ENCODE measurements around the gene ZPR1. TPM values are rescaled to one million over a fixed set of nuclear protein-coding genes. Genes with fewer than 3 reads are reported as not detected.
A peak's percentile ranks its signal among the peaks of the same experiment; 100 is the strongest.

ZPR1 gene
- total RNA-seq, 1 donor from 2014 or later, result 79.1 TPM

DNA sequence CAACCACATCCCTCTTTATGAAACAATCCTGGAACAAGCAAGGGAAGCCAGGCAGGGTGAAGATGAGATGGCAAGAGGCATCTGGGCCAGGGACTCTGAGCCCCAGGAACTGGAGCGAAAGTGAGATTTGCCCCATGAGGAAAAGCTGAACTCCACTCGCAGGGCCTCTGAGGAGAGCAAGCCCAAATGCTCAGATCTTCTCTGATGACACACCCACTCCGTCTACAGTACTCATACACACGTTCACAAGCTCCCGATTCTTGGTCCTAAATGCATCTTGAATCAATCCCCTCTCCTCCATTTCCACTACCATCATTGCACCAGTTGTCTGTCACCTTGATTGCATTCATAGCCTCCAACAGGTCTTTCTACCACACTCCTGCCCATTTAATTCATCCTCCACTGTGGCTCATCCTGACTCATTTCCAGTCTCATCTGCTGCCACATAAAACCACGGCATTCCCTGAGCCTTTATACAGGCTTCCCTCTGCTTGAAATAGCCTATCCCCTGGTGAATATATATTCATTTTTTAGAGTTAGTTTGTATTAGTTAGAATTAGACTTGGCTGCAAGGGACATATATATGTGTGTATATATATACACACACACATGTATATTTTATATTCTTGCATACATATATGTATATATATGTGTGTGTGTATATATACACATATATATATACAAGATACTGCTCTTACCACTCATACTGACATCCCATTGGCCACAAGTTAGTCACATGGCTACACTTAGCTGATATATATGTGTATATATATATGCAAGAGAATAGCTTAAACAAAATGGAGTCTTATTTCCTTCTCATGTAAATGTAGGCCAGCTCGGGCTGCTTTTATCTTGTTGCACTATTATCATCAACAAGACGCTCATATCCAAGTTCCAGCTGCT lies 5.3 kb upstream of the ZPR1 start:
- DNase-seq (ENCODE audit: low spot score), result peak; percentile 24

DNA sequence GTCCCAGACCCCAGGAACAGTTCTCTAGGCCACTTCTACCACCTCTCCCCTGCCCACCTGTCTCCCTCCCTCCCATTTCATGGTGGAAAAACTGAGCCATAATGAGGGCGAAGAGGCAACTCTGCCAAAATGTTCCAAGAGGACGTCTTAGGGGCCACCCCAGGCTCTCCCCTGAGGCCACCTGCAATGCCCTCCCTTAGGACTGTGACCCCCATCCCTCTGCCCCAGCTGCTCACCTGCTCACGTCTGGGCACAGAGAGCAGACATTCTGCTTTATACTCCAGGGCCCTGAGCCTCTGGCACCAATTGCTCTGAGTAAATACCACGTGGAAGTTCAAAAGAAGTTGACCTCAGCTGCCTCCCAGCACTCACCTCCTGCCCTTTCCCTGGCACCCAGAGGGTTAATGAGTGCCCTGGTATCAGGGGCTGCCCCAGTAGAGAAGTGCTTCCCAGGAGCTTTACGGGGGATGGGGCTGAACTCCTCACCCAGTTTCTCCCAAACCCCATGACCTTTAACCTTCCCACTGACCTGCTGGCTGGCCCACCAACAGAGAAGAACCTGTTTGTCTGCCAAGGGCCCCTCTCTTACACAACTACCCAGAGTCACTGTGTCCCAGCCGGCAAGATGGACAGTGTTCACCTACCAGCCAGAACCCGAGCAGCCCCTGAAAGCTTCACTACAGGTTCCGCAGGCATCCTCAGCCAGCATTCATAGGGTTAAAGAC lies 4.5 kb upstream of the ZPR1 start:
- DNase-seq (ENCODE audit: low spot score), result peak; percentile 55

DNA sequence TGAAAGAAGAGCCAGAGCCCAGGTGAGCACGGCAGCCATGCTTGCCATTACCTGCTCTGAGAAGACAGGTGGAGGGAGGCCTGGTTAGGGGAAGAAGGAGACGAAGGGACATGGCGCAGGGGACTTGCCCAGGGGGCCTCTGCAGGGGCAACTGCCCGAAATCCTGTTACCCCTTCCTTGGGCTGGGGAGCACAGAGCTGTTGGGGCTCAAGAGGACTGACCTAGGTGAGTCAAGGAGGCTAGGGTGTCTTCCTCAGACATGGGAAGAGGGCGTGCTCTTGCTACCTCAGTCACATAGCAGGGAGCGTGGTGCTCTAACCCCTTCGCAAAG lies 4.0 kb upstream of the ZPR1 start, which contains the start of gene APOA5:
APOA5 (minus strand) TSS at position 67 of the 331 bp plus-strand sequence; CDS start at position 48, 19 bp downstream.
- DNase-seq (ENCODE audit: low spot score), result no peak

DNA sequence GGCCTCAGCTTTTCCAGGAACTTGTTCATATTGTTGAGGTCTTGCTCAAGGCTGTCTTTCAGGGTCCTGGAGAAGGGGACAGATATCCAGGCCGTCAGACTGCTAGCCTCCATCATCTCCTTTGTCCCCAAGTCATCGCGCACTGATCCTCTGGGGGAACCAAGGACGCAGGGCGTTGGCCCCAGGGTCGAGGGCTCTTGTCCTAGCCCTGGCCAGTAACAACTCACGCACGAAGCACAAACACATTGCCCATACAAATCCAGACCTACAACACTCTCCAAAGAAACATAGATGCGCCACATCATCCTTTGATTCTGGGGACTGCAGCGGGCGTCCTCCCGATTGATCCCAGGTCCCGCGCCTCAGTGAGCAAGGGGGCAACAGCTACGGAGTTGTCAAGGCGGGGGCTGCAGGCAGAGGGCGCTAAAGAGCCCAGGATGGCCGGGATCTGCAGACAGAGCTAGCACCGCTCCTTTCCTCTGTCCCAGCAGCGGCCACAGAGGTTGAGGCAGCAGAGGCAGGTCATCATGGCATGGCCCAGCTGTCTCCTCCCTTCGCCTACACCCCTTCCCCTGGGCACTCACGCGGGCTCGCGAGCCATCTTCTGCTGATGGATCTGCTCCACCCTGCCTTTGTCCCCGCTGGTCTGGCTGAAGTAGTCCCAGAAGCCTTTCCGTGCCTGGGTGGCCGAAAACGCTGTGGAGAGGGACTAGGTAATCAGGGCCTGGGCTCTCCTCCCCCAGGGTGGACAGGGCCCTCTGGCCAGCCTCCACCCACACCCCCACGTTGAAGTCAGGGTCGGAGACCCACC lies 3.4 kb upstream of the ZPR1 start:
- no peak for DNase-seq (ENCODE audit: low spot score)

DNA sequence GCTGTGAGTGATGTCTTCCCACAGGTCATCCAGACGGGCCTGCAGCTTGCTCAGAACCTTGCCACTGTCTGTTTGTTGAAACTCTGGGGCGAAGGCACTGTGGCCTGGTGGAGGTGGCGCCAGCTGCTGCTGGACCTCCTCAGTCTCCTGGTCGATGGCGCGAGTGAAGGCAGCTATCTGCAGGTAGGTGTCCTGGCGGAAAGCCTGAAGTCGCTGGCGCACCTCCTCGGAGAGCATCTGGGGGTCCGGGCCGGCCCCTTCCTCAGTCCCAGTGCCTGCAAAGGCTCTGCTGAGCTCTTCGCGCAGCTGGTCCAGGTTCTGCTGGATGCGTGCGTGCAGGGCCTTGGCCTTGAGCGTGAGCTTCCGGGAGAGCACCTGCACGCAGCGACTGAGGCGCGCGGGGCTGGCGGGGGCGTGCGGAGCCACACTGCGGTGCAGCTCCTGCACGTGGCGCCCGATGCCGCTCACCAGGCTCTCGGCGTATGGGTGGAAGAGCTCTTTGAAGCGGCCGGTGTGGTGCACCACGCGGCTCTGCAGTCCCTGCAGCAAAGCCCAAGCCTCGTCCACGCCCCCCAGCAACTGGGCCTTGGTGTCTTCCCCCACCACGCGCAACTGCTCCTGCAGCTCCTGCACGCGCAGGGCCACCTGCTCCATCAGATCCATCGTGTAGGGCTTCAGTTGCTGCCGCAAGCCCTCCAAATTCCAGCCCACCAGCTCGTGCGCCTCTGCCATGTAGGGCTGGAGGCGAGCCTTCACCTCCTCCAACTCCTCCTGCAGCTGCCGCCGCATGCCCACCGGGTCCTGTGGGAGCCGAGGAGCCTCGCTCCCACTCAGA lies 2.6 kb upstream of the ZPR1 start:
- no peak for DNase-seq (ENCODE audit: low spot score)

DNA sequence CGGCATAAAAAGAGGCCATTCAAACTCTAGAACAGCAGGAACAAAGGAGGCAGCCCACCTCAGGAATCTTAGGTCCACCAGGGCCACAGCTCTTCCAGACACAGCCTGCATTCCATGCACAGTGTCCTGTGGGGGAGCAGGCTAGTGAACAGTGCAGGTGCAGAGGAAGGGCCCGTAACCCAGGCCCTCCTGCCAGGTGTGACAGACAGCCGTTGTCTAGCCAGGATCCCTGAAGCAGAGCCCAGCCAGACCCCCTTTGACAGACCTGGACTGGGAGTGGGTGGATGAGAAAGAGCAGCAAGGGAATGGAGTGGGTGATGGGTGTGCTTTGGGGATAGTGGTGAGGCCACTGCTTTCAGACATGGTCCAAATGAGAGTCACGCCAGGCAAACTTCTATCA lies 1.2 kb upstream of the ZPR1 start:
- no peak for DNase-seq (ENCODE audit: low spot score)

DNA sequence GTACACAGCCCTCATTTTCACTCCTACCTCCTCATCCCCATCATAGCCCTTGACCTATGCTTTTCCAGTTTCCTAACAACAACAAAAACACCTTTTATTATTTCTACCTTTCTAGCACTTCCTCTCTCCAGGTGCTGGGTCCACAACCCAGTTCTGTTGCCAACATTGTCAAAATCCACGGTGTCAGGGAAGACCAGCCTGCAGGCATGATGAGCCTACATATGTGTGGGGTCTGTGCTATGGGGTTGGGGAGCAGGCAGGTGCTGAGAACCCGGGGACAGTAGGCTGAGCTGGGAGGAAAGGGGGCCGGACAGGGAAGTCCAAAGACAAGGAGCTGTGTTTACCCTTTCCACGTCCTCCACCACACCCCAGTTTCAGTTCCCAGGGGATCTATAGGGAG lies 711 bp upstream of the ZPR1 start:
- no peak for DNase-seq (ENCODE audit: low spot score)

DNA sequence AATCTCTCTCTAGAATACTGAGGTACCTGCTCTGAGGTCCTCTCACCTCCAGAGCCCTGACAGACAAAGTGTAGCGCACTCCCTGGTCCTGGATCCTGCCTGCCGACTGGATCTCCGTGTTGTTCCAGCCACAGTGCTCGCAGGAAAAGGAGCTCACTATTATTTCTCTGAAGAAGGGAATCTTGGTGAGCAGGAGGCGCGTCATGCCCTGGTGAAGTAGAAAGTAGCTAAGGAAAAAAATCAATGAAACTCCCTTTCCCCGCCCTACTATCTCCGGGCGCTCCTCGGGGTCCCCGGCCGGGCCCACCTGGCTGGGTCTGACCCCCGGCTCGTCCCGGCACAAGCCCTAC lies 412 bp downstream of the ZPR1 start:
- no peak for DNase-seq (ENCODE audit: low spot score)

DNA sequence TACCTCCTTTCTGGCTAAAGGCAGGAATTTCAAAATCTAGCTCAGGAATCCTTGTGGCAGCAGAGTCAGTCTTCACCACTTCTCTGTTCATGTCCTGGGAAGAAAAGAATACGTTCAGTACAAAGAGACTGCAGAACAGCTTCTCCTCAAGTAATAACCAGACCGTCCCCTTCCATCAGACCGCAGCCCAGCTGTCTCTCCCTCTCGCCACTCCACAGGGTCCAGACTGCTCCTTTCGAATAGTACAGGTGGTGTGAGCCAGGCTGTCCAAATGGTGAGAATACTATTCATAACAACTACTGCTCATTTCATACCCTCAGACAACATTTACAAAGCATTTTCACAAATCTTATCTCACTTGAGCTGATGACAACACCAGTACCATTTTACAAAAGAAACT lies 857 bp downstream of the ZPR1 start:
- DNase-seq (ENCODE audit: low spot score), result no peak

DNA sequence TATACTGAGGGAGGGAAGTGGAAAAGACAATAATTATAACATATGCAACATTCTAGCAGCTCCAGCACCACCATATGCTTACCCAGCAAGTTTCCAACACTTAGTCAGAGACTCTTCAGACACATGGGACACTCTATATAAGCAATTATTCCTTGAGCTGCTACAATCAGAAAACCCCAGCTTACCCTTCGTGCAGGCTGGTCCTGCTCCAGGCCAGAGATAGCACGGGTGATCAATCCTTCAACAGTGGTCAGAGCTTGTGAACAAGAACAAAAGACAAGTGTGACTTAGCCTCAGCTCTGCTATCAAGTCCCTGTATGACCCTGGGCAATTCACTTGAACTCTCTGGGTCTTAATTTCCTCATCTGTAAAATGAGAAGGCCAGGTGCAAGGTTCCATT lies 1.5 kb downstream of the ZPR1 start:
- no peak for DNase-seq (ENCODE audit: low spot score)

DNA sequence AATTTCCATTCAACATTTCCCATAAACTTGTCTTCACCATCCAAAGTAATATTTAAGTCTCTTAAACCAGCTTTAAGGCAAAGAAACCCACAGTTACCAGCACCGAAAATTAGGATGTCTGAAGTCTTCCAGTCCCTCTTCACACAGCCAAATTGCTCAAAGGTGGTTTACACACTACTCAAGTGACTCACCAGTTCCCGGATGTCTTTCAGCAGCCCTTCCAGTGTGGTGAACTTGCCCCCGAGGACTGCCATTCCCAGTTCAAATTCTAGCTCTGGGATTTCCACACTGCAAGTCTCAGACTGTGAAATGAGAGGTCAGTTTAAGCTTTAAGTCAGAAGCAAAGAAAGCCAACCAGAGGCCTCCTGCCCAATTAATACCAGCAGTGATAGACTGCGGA lies 5.1 kb downstream of the ZPR1 start:
- no peak for DNase-seq (ENCODE audit: low spot score)

DNA sequence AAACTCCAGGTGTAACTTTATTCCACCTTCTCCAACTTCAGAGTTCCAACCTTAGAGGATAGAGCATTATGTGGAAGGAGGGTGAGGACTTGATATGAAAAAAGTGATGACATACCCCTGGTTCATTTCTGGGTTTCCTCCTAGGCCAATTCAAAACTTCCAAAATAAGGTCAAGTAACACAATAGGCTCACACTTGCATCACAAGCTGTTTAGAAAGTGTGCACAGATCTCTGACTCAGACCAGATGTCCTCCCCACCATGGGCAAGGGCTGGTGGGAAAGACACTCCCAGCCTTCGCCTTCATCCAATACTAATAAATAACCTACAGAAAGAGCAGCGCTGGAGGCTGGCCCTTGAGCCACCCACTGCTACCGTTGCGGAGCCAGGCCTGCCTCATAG lies 9.3 kb downstream of the ZPR1 start:
- DNase-seq (ENCODE audit: low spot score), result no peak

DNA sequence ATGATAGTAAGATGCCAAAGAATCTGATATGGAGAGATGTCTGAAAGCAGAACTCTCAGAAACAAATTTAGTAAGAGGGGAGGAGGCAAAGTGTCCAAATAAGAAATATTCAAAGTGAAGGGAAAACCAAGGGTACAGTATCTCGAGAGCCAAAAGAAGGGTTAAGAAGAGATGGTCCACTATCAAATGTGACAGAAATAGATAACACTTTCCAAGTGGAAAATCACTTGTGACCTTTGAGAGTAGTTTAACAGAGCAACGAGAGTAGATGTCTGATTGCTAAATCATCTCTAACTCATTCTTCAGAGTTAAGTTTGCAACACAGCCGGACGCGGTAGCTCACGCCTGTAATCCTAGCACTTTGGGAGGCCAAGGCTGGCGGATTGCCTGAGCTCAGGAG lies 10.8 kb downstream of the ZPR1 start:
- DNase-seq (ENCODE audit: low spot score), result no peak

DNA sequence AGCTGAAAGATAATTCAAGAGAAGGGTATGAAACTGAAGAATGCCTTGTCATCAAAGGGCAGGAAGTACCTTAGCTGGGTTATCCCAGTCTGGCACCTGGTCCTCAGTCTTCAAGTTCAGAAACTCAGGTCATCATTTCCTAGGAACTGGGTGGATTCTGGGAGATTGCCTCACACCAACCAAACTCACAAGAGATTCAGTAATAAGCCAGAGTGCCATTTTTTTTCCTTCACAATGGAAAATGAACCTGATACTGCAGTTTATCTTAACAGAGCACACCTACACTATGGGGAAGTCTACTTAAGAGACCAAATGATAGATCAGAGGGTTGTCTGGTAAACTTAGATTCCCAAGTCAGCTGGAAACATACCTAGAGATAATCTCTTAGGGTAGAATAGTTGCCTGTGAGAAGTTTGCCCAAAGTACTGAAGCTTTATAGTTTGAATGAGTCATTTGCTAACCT lies 11.3 kb downstream of the ZPR1 start:
- no peak for DNase-seq (ENCODE audit: low spot score)

DNA sequence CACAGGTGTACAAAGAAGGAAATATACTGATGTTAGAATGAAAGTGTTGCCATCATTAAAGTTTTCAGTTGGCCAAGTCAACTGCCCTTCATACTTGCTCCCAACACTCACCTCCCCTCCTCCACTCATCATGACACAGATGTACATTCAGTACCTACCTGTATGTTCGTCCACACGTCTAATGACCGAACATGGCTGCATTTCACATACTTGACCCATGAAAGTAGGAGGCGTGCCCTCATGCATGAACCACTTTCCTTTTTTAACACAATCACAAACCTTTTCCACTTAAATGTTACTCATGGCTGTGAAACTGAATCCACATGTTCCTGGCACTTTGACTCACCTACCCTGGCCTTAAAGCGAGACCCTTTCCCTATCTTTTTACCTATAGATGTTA lies 11.8 kb downstream of the ZPR1 start:
- DNase-seq (ENCODE audit: low spot score), result no peak

DNA sequence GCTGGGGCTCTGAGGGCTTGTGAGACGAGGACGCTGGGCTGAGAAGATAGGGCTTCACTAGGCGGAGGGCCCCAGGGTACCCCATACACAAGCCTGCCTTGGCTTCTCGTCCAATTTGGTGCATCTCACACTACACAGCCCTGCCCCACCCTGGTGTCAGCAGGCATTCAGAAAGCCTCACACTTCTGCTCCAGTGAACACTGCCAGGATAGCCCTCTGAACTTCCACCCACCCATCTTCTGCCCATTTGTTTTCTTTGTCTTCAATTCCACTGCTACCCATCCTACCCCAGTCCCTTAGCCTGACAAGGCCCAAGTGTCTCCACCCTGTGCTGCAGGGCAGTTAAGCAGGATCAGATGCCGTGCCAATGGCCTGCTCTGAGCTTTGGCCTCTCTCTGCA lies 13.2 kb downstream of the ZPR1 start:
- DNase-seq (ENCODE audit: low spot score), result no peak

DNA sequence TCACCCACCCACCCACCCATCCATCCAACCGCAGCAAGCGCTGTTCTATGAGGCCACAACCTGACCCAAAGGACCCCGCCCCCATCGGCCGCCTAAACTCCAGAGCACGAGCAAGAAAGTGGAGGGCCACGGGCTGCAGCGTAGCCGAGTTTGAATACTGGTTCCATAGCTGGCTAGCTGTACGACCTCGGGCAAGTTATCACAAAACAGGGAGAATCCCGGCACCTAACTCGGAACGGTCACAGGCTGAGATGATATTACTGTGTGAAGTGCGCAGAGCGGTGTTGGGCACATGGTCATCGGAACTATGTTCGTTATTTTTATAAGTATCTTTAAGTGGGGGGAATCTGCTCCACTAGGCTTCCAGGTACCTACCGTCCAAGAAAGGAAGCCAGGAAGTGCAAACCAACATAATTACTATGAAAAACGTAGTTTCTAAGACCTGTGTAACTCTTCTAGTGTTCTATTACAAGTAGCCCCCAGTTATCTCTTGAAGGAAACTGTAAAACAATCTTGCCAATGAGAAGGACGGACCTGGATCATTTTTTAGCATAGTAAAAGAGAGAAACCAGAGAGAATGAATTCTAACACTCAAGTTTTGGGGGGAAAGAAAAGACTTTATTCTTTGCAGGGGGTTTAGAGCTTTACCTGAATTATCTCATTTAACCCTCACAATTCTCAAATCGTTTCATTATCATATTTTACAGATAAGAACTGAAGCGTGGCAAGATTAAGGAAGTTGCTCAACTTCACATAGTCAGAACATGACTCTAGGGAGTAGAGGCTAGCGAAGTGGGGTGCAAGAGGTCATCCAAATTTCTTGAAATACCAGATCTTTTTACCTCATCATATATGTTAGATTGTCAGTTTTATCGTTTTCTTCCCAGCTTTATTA lies 14.4 kb downstream of the ZPR1 start:
- no peak for DNase-seq (ENCODE audit: low spot score)

DNA sequence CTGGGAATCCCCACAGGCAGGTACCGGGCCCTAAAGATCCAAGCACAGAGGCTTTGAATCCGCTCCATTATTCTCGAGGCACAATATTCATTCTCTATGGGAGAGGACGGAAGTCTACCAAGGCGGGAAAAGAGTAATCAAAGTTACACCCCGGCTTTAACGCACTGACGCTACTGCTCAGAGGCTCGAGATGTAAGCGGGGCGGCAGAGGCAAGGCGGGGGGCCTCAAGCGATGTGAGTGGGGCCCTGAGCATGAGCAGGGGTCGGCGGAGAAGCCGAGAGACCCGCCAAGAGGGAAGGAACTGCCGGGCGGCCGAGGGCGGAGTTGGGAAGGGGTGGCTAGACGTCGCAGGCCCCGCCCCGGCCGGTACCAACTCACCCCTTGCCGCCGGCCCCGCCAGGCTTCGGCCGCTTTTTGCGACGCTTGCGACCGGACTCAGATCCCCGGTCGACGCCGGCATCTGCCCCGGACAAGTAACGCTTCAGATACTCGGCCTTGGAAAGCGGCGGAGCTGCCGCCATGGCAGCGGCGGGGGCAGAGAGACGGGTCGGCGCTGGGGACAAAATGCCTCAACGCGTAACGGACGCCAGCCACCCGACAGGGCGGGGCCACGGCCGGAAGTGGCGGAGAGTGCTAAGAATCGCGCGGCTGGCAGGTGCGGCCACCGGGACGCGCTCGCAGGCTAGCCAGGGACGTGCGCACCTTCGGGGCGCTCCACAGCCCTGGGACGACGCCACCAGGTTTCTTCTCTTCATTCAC lies 15.2 kb downstream of the ZPR1 start, which contains the start of gene BUD13:
BUD13 (minus strand) TSS at position 545 of the 760 bp plus-strand sequence; CDS start at position 522, 23 bp downstream.
- DNase-seq (ENCODE audit: low spot score), result peak; percentile 97

DNA sequence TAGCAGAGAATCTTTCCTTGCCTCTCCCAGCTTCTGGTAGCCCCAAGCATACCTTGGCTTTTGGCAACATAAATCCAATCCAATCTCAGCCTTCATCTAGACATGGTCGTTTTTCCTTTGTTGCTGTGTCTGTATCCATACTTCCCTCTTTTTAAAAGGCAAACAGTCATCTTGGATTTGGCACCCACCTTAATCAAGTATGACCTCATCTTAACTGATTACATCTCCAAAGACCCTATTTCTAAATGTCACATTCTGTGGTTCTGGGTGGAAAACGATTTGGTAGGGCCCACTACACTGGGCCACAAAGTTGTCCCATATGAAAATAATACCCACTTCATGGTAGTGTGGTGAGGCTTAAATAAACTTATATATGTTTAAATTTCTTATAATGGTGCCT lies 15.9 kb downstream of the ZPR1 start:
- DNase-seq (ENCODE audit: low spot score), result no peak

Data from mesenteric fat pad (tissue), 1 donor.